DMS79 (cell line): Measurements from ENCODE around the gene ST14.
"Not testable (repeated sequence)": the region's sequence is repeated elsewhere in the genome, so short reads cannot be mapped to it uniquely, and the experiment has no call there.

Experiments
- DNase-seq: peaks from one replicate; lab custom pipeline; 2025; lab: John Stamatoyannopoulos, UW

The ST14 gene

DNA sequence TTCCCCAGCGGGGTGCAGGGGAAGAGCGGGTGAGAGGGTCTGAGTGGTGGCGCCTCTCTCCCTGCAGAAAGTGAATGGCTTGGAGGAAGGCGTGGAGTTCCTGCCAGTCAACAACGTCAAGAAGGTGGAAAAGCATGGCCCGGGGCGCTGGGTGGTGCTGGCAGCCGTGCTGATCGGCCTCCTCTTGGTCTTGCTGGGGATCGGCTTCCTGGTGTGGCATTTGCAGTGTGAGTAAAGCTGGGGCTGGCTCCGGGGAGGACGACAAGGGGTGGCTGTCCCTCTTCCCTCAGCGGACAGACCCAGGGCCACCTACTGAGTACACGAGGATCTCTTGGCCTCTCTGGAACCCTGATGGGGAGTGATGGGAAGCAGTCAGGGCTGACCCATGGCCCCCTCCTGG, 28.5 kb downstream of the ST14 start:
- no peak for DNase-seq

DNA sequence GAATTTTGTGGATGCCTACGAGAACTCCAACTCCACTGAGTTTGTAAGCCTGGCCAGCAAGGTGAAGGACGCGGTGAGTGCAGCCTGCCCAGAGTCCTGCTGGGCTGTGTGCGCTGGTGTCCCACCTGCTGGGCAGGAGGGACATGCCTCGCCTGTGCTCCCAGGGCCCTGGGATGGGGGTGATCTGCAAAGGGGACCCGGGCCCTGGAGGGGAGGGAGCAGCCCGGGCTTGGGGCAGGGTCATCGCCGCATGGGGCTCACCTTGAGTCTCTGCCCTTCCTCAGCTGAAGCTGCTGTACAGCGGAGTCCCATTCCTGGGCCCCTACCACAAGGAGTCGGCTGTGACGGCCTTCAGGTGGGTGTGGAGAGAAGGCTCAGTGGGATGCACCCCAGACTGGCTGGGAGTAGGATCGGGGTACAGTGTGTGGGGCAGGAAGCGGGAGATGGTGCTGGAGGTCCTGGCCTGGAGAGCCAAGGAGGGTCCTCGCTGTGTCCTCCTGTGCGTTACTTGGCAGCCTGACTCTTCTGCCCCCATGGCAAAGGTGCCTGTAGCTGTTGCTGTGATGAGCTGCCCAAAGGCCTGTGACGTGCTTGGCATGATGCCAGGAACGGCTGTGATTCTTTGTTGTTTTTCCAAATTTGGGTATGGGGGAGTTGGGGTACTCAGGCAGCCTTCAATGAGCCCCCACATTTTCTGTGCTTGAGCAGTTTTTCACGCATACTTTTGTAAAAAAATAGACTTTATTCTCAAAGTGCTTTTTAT, 29.2 kb downstream of the ST14 start:
- DNase-seq, result no peak

DNA sequence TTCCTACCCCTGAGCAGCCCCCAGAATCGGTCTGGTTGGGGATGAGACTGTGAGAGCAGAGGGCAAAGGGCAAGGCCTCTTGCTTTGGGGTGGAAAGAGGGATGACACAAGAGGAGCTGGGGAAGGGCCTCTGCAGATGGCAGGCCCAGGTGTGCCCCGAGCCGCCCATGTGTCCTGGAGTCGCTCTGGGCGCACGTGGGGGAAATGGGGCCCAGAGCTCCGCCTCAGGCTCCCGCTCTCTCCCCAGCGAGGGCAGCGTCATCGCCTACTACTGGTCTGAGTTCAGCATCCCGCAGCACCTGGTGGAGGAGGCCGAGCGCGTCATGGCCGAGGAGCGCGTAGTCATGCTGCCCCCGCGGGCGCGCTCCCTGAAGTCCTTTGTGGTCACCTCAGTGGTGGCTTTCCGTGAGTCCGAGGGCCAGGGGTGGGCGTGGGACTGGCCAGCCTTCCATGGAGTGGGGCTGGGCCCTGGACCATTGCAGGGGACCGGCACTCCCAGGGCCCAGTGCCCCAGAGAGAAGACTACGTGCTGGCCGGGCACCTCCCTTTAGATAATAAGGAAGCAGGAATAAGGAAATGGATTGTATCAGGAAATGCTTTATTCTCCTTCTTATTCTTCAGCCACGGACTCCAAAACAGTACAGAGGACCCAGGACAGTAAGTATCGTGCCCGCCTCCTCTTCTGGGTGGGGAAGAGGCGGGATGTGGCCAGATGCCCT, 30.1 kb downstream of the ST14 start:
- DNase-seq, result no peak

DNA sequence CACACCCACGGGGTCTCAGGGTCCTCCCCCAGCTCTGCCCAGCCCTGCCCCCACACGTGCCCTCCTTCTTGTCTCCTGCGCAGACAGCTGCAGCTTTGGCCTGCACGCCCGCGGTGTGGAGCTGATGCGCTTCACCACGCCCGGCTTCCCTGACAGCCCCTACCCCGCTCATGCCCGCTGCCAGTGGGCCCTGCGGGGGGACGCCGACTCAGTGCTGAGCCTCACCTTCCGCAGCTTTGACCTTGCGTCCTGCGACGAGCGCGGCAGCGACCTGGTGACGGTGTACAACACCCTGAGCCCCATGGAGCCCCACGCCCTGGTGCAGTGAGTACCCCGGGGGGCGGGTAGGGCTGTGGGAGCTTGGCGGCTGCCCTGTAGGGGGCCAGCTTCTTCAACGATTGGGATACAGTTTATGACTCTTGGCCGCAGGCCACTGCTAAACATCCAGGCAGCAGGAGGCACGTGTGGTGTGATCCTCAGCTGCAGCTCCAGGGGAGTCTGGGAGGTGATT, 30.8 kb downstream of the ST14 start:
- DNase-seq, result no peak

DNA sequence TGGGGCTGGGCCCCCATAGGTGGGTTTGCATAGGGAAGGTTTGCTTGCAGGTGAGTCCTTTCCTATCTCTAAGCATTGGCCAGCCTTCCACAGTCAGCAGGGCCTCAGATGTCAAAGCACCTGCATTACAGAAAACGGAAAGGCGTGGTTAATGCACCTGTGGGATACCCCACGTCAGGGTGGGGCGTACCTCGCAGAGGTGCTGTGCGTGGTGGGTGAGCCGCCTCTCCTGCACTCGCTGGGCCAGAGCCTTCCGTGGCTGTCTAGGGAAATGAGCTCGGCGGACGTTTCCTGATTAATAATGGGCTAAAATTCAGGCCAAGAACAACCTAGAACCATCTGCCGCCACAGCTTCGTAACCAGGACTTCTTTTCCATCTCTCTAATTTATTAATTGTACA, 32.3 kb downstream of the ST14 start:
- DNase-seq, result no peak

DNA sequence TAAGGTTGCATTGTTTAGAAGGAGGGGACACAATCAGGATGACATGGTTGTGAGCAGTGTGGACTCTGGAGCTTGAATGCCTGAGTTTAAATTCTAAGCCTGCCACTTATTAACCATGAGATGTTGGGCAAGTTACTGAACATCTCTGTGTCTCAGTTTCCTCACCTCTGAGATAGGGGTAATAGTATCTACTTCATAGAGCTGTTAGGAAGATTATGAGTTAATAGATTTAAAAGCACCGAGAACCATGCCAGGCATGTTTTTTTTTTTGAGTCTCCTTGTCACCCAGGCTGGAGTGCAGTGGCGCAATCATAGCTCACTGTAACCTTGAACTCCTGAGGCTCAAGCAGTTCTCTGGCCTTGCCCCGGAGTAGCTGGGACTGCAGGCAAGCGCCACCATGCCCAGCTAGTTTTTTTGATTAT, 33.3 kb downstream of the ST14 start:
- DNase-seq, result no peak

DNA sequence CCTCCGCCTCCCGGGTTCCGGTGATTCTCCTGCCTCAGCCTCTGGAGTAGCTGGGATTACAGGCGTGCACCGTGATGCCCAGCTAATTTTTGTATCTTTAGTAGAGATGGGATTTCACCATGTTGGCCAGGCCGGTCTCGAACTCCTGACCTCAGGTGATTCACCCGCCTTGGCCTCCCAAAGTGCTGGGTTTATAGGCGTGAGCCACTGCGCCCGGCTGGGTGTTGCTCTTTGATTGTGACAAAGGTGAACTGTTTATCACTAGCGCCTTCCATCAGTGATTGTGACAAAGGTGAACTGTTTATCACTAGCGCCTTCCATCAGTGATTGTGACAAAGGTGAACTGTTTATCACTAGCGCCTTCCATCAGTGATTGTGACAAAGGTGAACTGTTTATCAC, 34.0 kb downstream of the ST14 start:
- not testable (repeated sequence) for DNase-seq

DNA sequence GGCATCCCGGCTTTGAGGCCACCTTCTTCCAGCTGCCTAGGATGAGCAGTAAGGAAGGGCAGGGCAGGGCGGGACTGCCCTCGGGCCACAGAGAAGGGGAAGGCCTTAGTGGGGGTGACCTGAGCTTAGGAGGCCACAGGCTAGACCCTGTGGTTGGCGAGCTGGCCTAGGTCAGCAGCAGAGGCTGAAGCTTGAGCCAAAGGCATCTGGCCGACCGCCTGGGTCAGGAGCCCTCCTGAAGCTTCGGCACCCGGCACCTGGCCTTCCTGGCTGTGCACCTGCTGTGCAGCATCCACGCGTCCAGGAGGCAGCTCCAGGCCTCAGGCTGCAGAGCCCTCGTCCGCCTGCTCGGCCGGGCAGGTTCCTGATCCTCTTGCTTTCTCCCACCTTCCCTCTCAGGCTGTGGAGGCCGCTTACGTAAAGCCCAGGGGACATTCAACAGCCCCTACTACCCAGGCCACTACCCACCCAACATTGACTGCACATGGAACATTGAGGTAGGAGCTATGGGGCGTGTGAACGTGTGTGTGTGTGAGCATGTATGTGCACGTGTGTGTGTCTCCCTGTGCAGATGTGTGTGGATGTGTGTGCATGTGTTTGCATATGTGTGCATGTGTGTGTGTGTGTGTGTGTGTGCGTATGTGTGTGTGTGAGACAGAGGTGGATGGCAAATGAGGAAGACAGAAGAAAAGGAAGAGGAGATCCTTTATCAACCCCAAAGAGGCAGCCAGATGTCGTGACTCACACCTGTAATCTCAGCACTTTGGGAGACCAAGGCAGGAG, 34.9 kb downstream of the ST14 start:
- no peak for DNase-seq

DNA sequence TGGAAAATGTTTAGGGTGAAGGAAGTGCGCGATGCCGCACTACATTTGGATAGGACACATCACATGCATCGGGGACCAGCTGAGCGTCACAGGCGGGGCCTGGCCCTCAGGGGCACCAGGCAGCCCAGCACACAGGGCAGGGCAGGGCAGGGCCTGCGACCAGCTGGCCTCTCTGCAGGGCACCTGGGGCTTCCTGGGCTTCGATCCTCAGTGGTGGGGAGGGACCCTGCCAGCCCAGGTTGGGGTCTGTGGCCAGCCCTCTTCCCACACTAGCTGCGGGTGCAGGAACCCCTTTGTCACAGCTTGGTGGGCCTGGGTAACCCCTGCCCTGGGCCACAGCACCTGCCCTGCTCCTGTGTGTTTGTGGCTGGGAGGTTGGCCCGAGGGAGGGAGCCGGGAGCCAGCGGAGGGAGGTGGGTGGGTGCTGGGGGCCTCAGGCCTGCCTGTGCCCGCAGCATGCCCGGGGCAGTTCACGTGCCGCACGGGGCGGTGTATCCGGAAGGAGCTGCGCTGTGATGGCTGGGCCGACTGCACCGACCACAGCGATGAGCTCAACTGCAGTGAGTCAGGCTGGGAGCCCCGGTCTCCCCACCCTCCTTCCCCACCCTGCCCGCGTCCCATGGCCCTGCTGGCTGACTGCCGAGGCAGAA, 37.9 kb downstream of the ST14 start:
- DNase-seq, result no peak

DNA sequence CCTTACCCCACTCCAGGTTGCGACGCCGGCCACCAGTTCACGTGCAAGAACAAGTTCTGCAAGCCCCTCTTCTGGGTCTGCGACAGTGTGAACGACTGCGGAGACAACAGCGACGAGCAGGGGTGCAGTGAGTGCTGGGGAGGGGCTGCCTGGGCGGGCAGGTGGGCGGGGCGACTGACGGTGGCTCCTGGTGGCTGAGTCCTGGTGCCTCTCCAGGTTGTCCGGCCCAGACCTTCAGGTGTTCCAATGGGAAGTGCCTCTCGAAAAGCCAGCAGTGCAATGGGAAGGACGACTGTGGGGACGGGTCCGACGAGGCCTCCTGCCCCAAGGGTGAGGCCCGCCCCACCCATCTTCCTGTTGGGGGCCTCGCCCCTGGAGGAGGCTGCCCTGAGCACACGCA, 38.7 kb downstream of the ST14 start:
- DNase-seq, result no peak

DNA sequence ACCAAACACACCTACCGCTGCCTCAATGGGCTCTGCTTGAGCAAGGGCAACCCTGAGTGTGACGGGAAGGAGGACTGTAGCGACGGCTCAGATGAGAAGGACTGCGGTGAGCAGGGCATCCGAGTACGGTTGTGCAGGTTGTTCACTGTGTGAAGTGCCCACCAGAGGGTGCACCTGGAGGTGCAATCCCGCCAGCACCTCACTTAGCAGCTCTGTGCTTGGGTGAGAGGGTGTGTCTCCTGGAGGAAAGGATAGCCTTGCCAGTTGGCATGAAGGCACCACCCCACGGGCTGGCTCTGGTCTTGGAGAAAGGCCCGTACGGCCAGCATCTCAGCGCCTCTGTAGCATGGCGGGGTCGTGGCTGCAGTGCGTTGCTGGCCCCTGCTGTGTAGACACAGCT, 39.4 kb downstream of the ST14 start:
- no peak for DNase-seq

DNA sequence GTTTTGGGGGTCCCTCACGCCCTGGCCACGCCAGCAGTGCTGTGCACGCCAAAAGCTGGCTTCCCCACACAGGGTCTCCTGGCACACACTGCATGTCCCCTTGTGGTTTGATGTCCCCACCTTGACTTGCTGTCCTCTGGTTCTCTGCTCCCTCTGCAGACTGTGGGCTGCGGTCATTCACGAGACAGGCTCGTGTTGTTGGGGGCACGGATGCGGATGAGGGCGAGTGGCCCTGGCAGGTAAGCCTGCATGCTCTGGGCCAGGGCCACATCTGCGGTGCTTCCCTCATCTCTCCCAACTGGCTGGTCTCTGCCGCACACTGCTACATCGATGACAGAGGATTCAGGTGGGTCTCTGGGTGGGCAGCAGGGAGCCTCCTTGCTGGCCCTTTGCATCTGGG, 40.2 kb downstream of the ST14 start:
- no peak for DNase-seq

DNA sequence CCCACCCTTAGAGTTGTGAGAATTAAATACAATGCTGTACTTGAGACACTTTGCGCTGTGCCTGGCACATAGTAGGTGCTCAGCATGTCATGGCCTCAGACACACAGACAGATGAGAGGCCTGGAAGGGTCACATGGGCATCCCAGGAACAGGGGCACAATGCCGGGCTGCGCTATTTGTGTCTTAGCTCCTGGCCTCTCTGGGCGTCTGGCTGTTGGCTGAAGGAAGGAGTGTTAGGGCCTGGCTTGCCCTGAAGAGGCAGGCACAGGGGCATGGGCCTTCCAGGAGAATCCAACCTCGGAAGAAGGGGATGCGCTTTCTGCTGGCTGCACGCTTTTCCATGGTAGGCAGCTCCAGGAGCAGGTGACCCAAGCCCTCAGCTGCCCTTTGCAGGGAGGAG, 41.4 kb downstream of the ST14 start:
- no peak for DNase-seq

DNA sequence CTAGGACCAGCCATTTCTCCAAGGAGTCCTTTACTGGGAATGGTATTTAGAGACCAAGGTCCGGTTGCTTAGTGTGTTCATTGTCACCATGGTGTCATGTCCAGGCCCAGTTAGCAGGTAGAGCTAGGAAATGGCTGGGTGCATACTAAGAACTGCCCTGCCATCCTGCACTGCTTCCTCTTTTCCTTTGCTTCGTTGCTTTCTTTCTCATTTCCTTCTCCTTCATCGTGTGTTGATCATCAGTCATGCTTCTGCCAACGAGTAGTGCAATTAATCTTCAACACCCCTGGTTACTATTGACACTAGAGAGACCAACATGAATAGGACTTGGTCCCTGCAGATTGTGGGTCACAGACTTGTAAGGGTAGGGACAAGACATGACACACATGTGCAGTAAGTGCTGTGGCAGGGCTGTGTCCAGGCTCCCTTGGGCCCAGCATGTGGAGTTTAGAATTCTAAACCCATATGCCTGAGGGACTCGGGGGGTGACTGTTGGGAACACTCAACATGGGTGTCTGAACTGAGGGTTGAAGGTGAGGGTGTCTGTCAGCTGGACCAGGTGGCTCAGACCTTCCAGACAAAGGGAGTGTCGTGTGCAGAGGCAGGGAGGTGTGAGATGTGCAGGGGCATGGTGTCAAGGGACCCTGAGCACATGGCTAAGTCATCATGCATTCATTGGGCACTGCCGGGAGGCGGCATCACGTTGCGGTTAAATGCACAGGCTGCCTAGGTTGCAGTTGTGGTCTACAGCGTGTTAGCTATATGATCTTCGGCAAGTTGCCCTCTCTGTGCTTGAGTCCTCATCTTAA, 42.6 kb downstream of the ST14 start:
- DNase-seq, result no peak

DNA sequence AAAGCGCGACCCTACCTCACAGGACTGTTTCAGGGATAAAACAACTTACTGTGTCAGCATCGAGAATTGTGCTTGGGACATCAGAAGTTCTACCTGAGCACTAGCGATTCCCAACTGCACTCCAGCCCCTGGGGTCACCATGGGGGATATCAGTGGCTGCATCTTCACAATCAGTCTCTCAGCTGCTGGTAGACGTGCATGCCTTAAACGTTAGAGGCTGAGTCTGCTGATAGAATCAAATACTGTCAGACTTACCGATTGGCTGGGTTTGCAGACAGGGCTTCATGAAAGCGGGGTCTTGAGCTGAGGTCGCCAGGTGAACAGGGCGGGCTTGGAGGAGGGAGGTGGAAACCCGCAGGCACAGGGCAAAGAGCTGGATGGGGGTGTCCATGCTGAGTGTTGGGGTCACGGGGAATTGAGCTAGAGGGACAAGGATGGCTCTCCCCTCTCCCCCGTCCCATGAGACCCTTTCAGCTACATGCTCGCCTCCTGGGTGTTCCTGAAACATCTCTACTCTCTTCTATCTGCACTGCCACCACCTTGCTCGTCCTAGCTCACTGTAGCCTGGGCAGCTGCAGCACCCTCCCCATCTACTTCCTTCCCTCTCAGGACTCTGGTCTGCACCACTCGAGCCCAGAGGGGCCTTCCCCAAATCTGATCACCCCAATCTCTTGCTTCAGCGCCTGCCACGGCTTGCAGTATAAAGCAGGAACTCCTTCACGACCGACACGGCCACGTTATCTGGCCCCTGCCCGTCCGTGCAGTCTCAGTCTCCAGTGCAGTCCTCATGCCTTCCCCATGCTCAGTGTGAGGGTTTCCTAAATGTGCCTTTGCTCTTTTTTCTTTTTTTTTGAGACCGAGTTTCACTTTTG, 43.5 kb downstream of the ST14 start:
- no peak for DNase-seq

DNA sequence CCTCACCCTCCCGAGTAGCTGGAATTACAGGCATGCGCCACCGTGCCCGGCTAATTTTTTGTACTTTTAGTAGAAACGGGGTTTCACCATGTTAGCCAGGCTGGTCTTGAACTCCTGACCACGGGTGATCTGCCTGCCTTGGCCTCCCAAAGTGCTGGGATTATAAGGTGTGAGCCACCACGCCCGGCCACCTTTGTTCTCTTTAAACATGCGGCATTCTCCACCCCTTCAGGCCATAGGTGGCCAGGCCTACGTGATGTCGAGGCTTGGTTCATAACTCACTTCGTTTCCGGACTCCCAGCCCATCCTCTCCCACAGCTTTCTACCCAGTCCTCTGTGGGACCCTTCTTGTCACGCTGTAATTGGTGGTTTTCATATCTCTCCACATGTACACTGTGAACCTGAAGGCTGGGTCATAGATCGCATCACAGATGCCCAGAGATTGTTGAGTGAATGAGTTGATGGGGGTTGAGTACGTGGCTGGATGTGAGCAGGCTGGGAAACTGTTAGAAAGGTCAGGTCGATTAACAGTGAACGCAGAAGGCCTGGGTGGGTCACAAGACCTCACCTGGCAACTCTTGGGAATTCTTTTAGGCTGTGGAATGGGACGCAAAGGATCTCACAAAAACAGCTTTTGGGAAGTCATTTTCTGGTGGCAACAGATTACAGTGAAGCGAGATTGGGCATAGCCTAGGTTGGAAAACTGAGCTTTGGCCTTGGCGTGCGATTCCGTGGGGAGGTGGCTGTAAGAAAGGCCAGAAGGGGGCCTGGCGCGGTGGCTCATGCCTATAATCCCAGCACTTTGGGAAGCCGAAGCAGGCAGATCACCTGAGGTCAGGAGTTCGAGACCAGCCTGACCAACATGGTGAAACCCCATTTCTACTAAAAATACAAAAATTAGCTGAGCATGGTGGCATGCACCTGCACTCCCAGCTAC, 44.5 kb downstream of the ST14 start:
- no peak for DNase-seq

DNA sequence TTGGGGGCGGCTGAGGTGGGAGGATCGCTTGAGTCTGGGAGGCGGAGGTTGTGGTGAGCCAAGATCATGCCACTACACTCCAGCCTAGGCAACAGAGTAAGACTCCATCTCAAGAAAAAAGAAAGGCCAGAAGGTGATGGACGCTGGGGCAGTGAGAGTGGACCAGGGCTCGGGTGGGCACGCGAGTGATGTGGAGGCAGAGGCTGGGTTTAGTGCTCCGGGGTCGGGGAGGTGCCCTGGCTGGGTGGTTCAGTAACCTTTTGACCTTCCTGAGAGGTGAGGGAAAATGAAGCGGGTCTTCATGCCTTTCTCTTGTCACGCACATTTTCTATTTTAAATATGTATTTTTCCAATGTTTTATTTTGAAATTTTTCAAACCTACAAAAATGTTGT, 45.1 kb downstream of the ST14 start:
- no peak for DNase-seq

DNA sequence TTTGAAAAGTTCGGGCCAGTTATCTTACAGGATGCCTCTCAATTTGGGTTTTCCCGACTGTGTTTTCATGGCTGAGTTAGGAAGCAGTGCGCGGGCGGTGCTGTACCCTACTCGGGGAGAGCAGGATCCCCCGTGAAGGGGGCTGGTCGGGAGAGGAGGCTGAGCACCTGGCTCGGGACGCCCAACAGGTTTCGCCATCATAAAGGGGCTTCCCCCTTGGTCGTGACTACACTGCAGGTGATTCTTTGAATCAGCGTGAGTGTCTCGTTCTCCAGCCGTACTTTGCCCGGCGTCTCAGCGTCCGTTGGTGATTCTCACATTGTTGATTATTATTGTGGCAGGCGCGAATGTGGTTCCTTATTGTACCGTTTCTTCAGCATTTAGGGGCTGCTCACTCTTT, 46.6 kb downstream of the ST14 start:
- DNase-seq, result no peak
